LNCaP clone FGC (cell line): ENCODE results near the gene LCN9.

ENCODE experiments used
- DNase-seq: peaks from one replicate; pipeline ENCODE4 v3.0.0-alpha.2; 2011; ENCODE audit warnings: low read depth
- H3K4me3 ChIP-seq: 2 replicates; pipeline ENCODE4 v1.5.1; 2011; ENCODE audit warnings: mild to moderate bottlenecking, low read depth, low read length, control low read depth
- CTCF ChIP-seq: IDR thresholded peaks from 2 replicates; pipeline ENCODE4 v1.5.1; 2012; ENCODE audit warnings: mild to moderate bottlenecking; ENCODE audit not compliant: control insufficient read depth, insufficient read depth; ENCODE audit errors: extremely low read depth

Gene LCN9

GRCh38 chr9:135673941-135674340 lies 10.8 kb downstream of the LCN9 start:
- no peak for TF ChIP-seq CTCF
- no peak for DNase-seq
- H3K4me3 ChIP-seq = no peak overlapping the region

- no peak overlapping the region for H3K4me3 ChIP-seq
- TF ChIP-seq CTCF = no peak
- no peak for DNase-seq
Observed at GRCh38 chr9:135674977-135675376, 11.9 kb downstream of the LCN9 start.

GRCh38 chr9:135676891-135677290 lies 13.8 kb downstream of the LCN9 start:
- H3K4me3 ChIP-seq = no peak overlapping the region
- DNase-seq = no peak
- TF ChIP-seq CTCF = no peak

GRCh38 chr9:135677641-135678168 lies 14.6 kb downstream of the LCN9 start:
- DNase-seq = no peak
- H3K4me3 ChIP-seq = no peak overlapping the region
- TF ChIP-seq CTCF = no peak

- no peak for TF ChIP-seq CTCF
- no peak for DNase-seq
- H3K4me3 ChIP-seq = no peak overlapping the region
Observed at GRCh38 chr9:135678236-135679017, 15.3 kb downstream of the LCN9 start.

GRCh38 chr9:135680056-135680455 lies 16.9 kb downstream of the LCN9 start:
- no peak for TF ChIP-seq CTCF
- no peak overlapping the region for H3K4me3 ChIP-seq
- DNase-seq = no peak

GRCh38 chr9:135681161-135681560 lies 18.1 kb downstream of the LCN9 start:
- DNase-seq = no peak
- no peak overlapping the region for H3K4me3 ChIP-seq
- TF ChIP-seq CTCF = no peak
